B cell (primary cell): ENCODE measurements around the gene NOP53. TPM values are rescaled to one million over a fixed set of nuclear protein-coding genes. Genes with fewer than 3 reads are reported as not detected.

Experiments
- ATAC-seq: fragments of 200-7000 bp; cut with Tn5 transposase; one replicate; pipeline ENCODE4 v1.10.0; 2021; ENCODE audit warnings: low read depth, mild to moderate bottlenecking, moderate number of reproducible peaks, moderate library complexity
- CTCF ChIA-PET: fragments of 350-600 bp; sonication (Branson Sonifier 250); formaldehyde crosslinking; loops from one replicate; lab custom pipeline; 2021; ENCODE audit warnings: antibody characterized with exemption, inconsistent platforms; lab: Charles Lee
- POLR2A ChIA-PET: fragments of 350-600 bp; sonication (Branson Sonifier 250); formaldehyde crosslinking; loops from one replicate; lab custom pipeline; 2021; ENCODE audit warnings: antibody characterized with exemption; lab: Charles Lee
- DNase-seq: peaks from one replicate; pipeline ENCODE4 v3.0.0; 2013
- H2AFZ ChIP-seq: 2 replicates; pipeline ENCODE4 v1.6.1; 2012; ENCODE audit warnings: mild to moderate bottlenecking, low read depth, low read length; ENCODE audit not compliant: insufficient read depth, poor library complexity, severe bottlenecking
- H3K27ac ChIP-seq, 2 donors: 1 replicate in 1 of 2; 2 replicates in 1 of 2; pipeline ENCODE4 v1.5.1; 2012 to 2013; ENCODE audit warnings: low read length in 2 of 2, mild to moderate bottlenecking in 2 of 2, moderate library complexity in 1 of 2
- H3K27me3 ChIP-seq, 4 experiments: fragments of 200-600 bp in 1 of 4; sonication (generic) in 1 of 4; replicated peaks in 1 of 4; 1 replicate in 2 of 4; 2 replicates in 2 of 4; pipeline versions ENCODE4 v1.6.1 to v1.7.0; 2013 to 2016; ENCODE audit warnings: low read length in 3 of 4, mild to moderate bottlenecking in 2 of 4, mixed read lengths in 1 of 4, moderate library complexity in 1 of 4; ENCODE audit not compliant: insufficient read depth in 4 of 4, control insufficient read depth in 3 of 4; ENCODE audit errors: control extremely low read depth in 1 of 4
- H3K36me3 ChIP-seq, 2 experiments: replicated peaks in 1 of 2; 1 replicate in 1 of 2; 2 replicates in 1 of 2; pipeline versions ENCODE4 v1.6.1 to v1.7.1; 2013; ENCODE audit warnings: low read length in 1 of 2; ENCODE audit not compliant: insufficient read depth in 2 of 2, control insufficient read depth in 1 of 2; ENCODE audit errors: control extremely low read depth in 1 of 2, extremely low read depth in 1 of 2
- H3K4me1 ChIP-seq, 2 donors: fragments of 200-600 bp in 1 of 2; sonication (generic) in 1 of 2; 1 replicate in 1 of 2; 2 replicates in 1 of 2; pipeline versions ENCODE4 v1.5.1 to v1.6.1; 2013 to 2017; ENCODE audit warnings: low read length in 2 of 2; ENCODE audit not compliant: control insufficient read depth in 2 of 2, insufficient read depth in 2 of 2
- H3K4me2 ChIP-seq: replicated peaks from 2 replicates; pipeline ENCODE3; 2012; ENCODE audit warnings: mild to moderate bottlenecking, low read depth, low read length; ENCODE audit not compliant: poor library complexity, severe bottlenecking
- H3K4me3 ChIP-seq, 5 experiments: fragments of 200-600 bp in 1 of 5; sonication (generic) in 1 of 5; 1 replicate in 3 of 5; 2 replicates in 2 of 5; pipeline versions ENCODE4 v1.5.1 to v1.7.0; 2011 to 2016; ENCODE audit warnings: low read length in 4 of 5, mild to moderate bottlenecking in 4 of 5, low read depth in 2 of 5, control low read depth in 1 of 5, moderate library complexity in 1 of 5; ENCODE audit not compliant: insufficient read depth in 1 of 5; ENCODE audit errors: control extremely low read depth in 1 of 5, extremely low read depth in 1 of 5
- H3K79me2 ChIP-seq: fragments of 200-600 bp; sonication (generic); one replicate; pipeline ENCODE4 v1.6.0; 2016; ENCODE audit warnings: low read length; ENCODE audit not compliant: control insufficient read depth, insufficient read depth
- H3K9ac ChIP-seq: fragments of 200-600 bp; sonication (generic); 2 replicates; pipeline ENCODE4 v1.6.1; 2017; ENCODE audit warnings: mild to moderate bottlenecking, low read length, moderate library complexity
- H3K9me3 ChIP-seq, 3 donors: one replicate each; pipeline versions ENCODE4 v1.6.1 to v1.7.1; 2013; ENCODE audit warnings: low read length in 2 of 3; ENCODE audit not compliant: control insufficient read depth in 2 of 3, insufficient read depth in 1 of 3; ENCODE audit errors: control extremely low read depth in 1 of 3
- H4K20me1 ChIP-seq: 2 replicates; pipeline ENCODE4 v1.6.0; 2012; ENCODE audit warnings: mild to moderate bottlenecking, low read length; ENCODE audit not compliant: insufficient read depth, control insufficient read depth, poor library complexity, severe bottlenecking
- H3K27ac Mint-ChIP-seq: one replicate; pipeline ENCODE4 v1.8.0; 2021; ENCODE audit warnings: mixed read lengths
- H3K27me3 Mint-ChIP-seq: one replicate; pipeline ENCODE4 v1.8.0; 2021; ENCODE audit warnings: mixed read lengths
- H3K4me1 Mint-ChIP-seq: one replicate; pipeline ENCODE4 v1.8.0; 2021; ENCODE audit warnings: mixed read lengths
- H3K4me3 Mint-ChIP-seq: one replicate; pipeline ENCODE4 v1.8.0; 2021; ENCODE audit warnings: mixed read lengths
- H3K9me3 Mint-ChIP-seq: one replicate; pipeline ENCODE4 v1.8.0; 2022; ENCODE audit warnings: mixed read lengths; ENCODE audit not compliant: insufficient read depth
- CTCF ChIP-seq: fragments of 200-600 bp; IDR thresholded peaks from one replicate; pipeline ENCODE4 v1.8.0; 2022; ENCODE audit warnings: antibody characterized with exemption, mild to moderate bottlenecking
- EZH2 ChIP-seq: IDR thresholded peaks from 2 replicates; pipeline ENCODE4 v1.6.1; 2012; ENCODE audit warnings: borderline replicate concordance, low read depth, mild to moderate bottlenecking, moderate library complexity, low read length; ENCODE audit not compliant: insufficient read depth, poor library complexity, severe bottlenecking
- WGBS: methylation state at CpG from one replicate; pipeline ENCODE4 v1.1.5; 2013; ENCODE audit warnings: missing lambda C conversion rate; ENCODE audit not compliant: insufficient coverage; 5-methylcytosine and 5-hydroxymethylcytosine counted together
- intact Hi-C: fragments of 100-400 bp; cut with micrococcal nuclease; formaldehyde crosslinking; loops from one replicate; pipeline ENCODE4 v1.10.0; 2022
- polyA plus RNA-seq: library from polyadenylated mRNA; depleted of rRNA; stranded (reverse); fragments of >200 nt; gene quantifications from 2 replicates; pipeline ENCODE4 v1.2.3, GENCODE V29; 2012
- total RNA-seq, 2 donors: library from RNA; stranded (reverse); fragments of 120-200 nt in 1 of 2; gene quantifications; 1 replicate in 1 of 2; 2 replicates in 1 of 2; pipeline versions ENCODE4 v1.2.3 to v1.2.4, GENCODE V29; 2013 to 2022

Gene NOP53
- total and polyA plus RNA-seq, 2 donors (not counting 1 experiment from before 2014, with no cell fraction given): 526 to 978 TPM

GRCh38 chr19:47707135-47707925 is 38.0 kb upstream of the NOP53 start:
- H3K27ac Mint-ChIP-seq: no peak overlapping the region
- ChIA-PET POLR2A (interaction anchor here (0.5 to 0.6 kb wide), 2 partner anchors 12 to 358 kb away, joined by 3 to 7 read pairs; partner anchors contain the start of gene DHX34), CTCF (interaction anchor here (0.6 to 9.3 kb wide), 10 partner anchors 8 to 547 kb away, joined by 3 to 175 read pairs (median 3); no protein-coding TSS in a partner anchor)
- no peak overlapping the region for H3K9ac ChIP-seq
- no peak overlapping the region for H2AFZ ChIP-seq
- ATAC-seq: peak; percentile 73
- peaks cover 0 to 6% of the 10 kb centered on the region in 2 experiments for H3K36me3 ChIP-seq
- TF ChIP-seq CTCF: peak; percentile 69
- no peak for TF ChIP-seq EZH2
- DNase-seq: peak; percentile 73
- H3K27me3 ChIP-seq: peaks cover 0 to 10% (median 6%) of the 10 kb centered on the region in 4 experiments
- no peaks in the 10 kb centered on the region for H3K9me3 Mint-ChIP-seq
- no peak overlapping the region for H3K4me2 ChIP-seq
- intact Hi-C loops: loop anchor here (1.0 to 2.0 kb wide), 2 partner anchors 35 to 271 kb away; no protein-coding TSS in a partner anchor
- peaks cover 16% of the 10 kb centered on the region for H3K27me3 Mint-ChIP-seq
- no peak overlapping the region for H3K4me3 ChIP-seq
- no peaks in the 10 kb centered on the region for H3K79me2 ChIP-seq
- H3K9me3 ChIP-seq: peaks cover 0 to 6% (median 0%) of the 10 kb centered on the region in 3 donors
- H3K27ac ChIP-seq: no peak overlapping the region
- no peaks in the 10 kb centered on the region for H4K20me1 ChIP-seq
- no peaks in the 10 kb centered on the region for H3K4me1 Mint-ChIP-seq
- WGBS: 26% methylated on average over 22 of the region's 22 CpGs
- no peak overlapping the region for H3K4me3 Mint-ChIP-seq
- H3K4me1 ChIP-seq: no peaks in the 10 kb centered on the region
